HG03565 (cell line): ENCODE measurements around the gene HOXC6.
"Not testable (repeated sequence)": the region's sequence is repeated elsewhere in the genome, so short reads cannot be mapped to it uniquely, and the experiment has no call there.

Experiments
- ATAC-seq: cut with Tn5 transposase; IDR thresholded peaks from one replicate; pipeline ENCODE4 v1.9.1; 2021; ENCODE audit warnings: mild to moderate bottlenecking, moderate library complexity; ENCODE audit not compliant: unreplicated experiment

The HOXC6 gene

GRCh38 chr12:54052438-54053002 is 24.3 kb downstream of the HOXC6 start:
- no peak for ATAC-seq

GRCh38 chr12:54053003-54053750 is 24.9 kb downstream of the HOXC6 start:
- ATAC-seq, result peak; percentile 39

GRCh38 chr12:54053751-54054741 is 25.8 kb downstream of the HOXC6 start, which contains the start of gene HOXC4:
TSS of gene HOXC4 (plus strand) at chr12:54053835. CDS start at chr12:54053923, 88 bp downstream.
- ATAC-seq, result peak; percentile 24

- ATAC-seq, result no peak
Observed at GRCh38 chr12:54054742-54055194, 26.5 kb downstream of the HOXC6 start.

GRCh38 chr12:54055552-54055951 is 27.3 kb downstream of the HOXC6 start:
- ATAC-seq, result no peak

GRCh38 chr12:54056110-54056509 is 27.9 kb downstream of the HOXC6 start:
- ATAC-seq, result no peak

GRCh38 chr12:54058128-54058768 is 30.0 kb downstream of the HOXC6 start:
- ATAC-seq, result no peak

- no peak for ATAC-seq
Observed at GRCh38 chr12:54059668-54060067, 31.4 kb downstream of the HOXC6 start.

GRCh38 chr12:54060174-54060974 is 32.1 kb downstream of the HOXC6 start:
- ATAC-seq, result no peak

- no peak for ATAC-seq
Observed at GRCh38 chr12:54060975-54061778, 32.9 kb downstream of the HOXC6 start.

GRCh38 chr12:54065677-54066076 is 37.4 kb downstream of the HOXC6 start:
- ATAC-seq, result no peak

GRCh38 chr12:54066408-54066807 is 38.2 kb downstream of the HOXC6 start:
- no peak for ATAC-seq

- ATAC-seq, result no peak
Observed at GRCh38 chr12:54068418-54069070, 40.3 kb downstream of the HOXC6 start.

GRCh38 chr12:54071942-54072341 is 43.7 kb downstream of the HOXC6 start:
- ATAC-seq, result no peak

GRCh38 chr12:54074308-54074707 is 46.1 kb downstream of the HOXC6 start:
- ATAC-seq, result no peak

GRCh38 chr12:54075409-54075808 is 47.2 kb downstream of the HOXC6 start:
- no peak for ATAC-seq

GRCh38 chr12:54075974-54076373 is 47.7 kb downstream of the HOXC6 start:
- ATAC-seq, result no peak

GRCh38 chr12:54077843-54078242 is 49.6 kb downstream of the HOXC6 start:
- ATAC-seq, result not testable (repeated sequence)

GRCh38 chr12:54079115-54079514 is 50.9 kb downstream of the HOXC6 start:
- not testable (repeated sequence) for ATAC-seq
